Measurements from ENCODE around the gene SLC8B1. TPM values are rescaled to one million over a fixed set of nuclear protein-coding genes. Genes with fewer than 3 reads are reported as not detected.

The SLC8B1 gene
- total and polyA plus RNA-seq, 9 of the 15 experiments (the other 6 are each of a cell fraction or from before 2014, with no cell fraction given), result 0.86 to 34.1 (median 18.5) TPM

GRCh38 chr12:113359939-113360748 lies 25.2 kb upstream of the SLC8B1 start (continued):
- peak; percentile 33; the same call in 1 of the 2 replicates for TF ChIP-seq NFE2 (IDR thresholded peaks at IDR 0.05; ENCODE audit: low read depth)
- TF ChIP-seq C11orf30 (IDR thresholded peaks at IDR 0.05; ENCODE audit: low read depth), result peak; percentile 55
- TF ChIP-seq CCAR2 (IDR thresholded peaks at IDR 0.05; ENCODE audit: low read depth, low read length), result no peak
- TF ChIP-seq ZNF592 (IDR thresholded peaks at IDR 0.05), result no peak
- TF ChIP-seq KDM1A (IDR thresholded peaks at IDR 0.05), result peak; percentile 32 to 40; a peak in 3 of 4 replicates
- no peak for TF ChIP-seq ZFP30 (CRISPR knock-in tag; IDR thresholded peaks at IDR 0.05; ENCODE audit: borderline replicate concordance)
- TF ChIP-seq CTBP1 (IDR thresholded peaks at IDR 0.05; ENCODE audit: borderline replicate concordance), result 0 out of 2 replicates have a peak, but pooled peaks have one; percentile 23
- TF ChIP-seq MEIS2 (IDR thresholded peaks at IDR 0.05; ENCODE audit: partially characterized antibody), result no peak
- no peak for TF ChIP-seq SPI1 (IDR thresholded peaks at IDR 0.05; ENCODE audit: borderline replicate concordance, low read depth, low read length)
- peak; percentile 24 to 40 (median 37); a peak in 4 of 6 replicates for TF ChIP-seq CTCF (IDR thresholded peaks at IDR 0.05 in 2 of 3, conservative IDR thresholded peaks at IDR 0.05 in 1 of 3; ENCODE audit: insufficient read depth in 2 of 3, low read depth in 1 of 3, low read length in 3 of 3)
- no peak for TF ChIP-seq DACH1 (IDR thresholded peaks at IDR 0.05; ENCODE audit: partially characterized antibody)

Measured in K562 (cell line).